IPS-20b (cell line): ENCODE measurements around the gene TMA7.

ENCODE experiments used
- H3K27ac ChIP-seq: one replicate; pipeline ENCODE4 v1.5.1; 2013; ENCODE audit warnings: low read length
- H3K27me3 ChIP-seq: 2 replicates; pipeline ENCODE4 v1.6.1; 2013; ENCODE audit warnings: mild to moderate bottlenecking, low read length, inconsistent platforms; ENCODE audit not compliant: insufficient read depth
- H3K36me3 ChIP-seq: 2 replicates; pipeline ENCODE4 v1.6.1; 2013; ENCODE audit warnings: low read depth, mild to moderate bottlenecking, inconsistent platforms, low read length, moderate library complexity; ENCODE audit not compliant: insufficient read depth
- H3K4me1 ChIP-seq: 2 replicates; pipeline ENCODE4 v1.6.1; 2013; ENCODE audit warnings: mild to moderate bottlenecking, control low read depth, inconsistent platforms, low read length, moderate library complexity; ENCODE audit not compliant: insufficient read depth
- H3K4me3 ChIP-seq: 2 replicates; pipeline ENCODE4 v1.5.1; 2013; ENCODE audit warnings: mild to moderate bottlenecking, low read length, inconsistent platforms
- H3K9ac ChIP-seq: 2 replicates; pipeline ENCODE4 v1.6.1; 2013; ENCODE audit warnings: low read depth, mild to moderate bottlenecking, inconsistent platforms, low read length, moderate library complexity
- H3K9me3 ChIP-seq: 2 replicates; pipeline ENCODE4 v1.6.1; 2013; ENCODE audit warnings: mild to moderate bottlenecking, low read depth, low read length, inconsistent platforms; ENCODE audit not compliant: insufficient read depth

TMA7 gene

DNA sequence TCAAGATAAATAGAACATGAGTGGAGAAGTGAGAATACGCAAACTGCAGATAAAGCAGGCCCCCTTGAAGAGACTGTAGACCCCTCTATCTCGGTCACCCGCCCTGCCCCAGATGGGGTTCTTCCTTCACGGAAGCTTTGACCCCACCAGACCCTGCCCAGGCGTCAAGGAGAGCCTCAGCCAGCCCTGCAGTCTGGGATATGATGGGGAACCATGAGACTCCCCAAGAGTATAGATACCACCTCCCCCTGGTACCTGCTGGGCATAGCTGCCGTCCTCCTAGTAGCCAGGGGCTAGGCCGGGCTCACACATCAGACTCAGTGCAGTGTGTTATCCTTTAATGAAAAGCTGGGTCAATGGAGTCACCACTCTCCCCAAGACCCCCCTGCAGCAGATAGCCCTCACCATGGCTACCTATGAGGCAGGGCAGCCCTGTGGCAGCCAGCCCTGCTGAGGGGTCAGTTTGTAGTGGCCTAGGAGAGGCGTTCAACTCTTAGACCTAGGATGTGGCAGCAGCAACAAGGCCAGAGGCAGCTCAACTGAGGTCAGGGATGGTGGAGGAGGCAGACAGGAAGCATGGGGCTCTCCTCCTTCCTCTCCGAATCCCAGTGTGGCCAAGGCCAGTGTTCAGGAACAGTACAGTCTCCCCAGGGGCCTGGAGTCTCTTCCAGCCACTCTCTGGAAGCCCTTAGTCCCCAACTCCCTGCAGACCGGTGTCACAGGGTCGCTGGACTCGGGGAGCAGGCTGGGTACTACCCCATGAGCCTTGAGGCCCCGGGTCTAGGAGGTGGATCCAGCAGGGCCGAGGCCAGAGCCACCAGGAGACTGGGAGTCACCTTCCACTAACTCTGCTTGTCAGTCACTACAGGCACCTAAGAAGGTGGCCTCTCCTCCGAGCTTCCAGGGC lies 36.3 kb upstream of the TMA7 start:
- Histone ChIP-seq H3K9me3 (no peaks in the 10 kb centered on the region), H3K27me3 (no peaks in the 10 kb centered on the region), H3K4me1 (no peaks in the 10 kb centered on the region), H3K4me3 (no peak overlapping the region), H3K27ac (no peak overlapping the region), H3K9ac (no peak overlapping the region), H3K36me3 (peaks cover 70% of the 10 kb centered on the region)

DNA sequence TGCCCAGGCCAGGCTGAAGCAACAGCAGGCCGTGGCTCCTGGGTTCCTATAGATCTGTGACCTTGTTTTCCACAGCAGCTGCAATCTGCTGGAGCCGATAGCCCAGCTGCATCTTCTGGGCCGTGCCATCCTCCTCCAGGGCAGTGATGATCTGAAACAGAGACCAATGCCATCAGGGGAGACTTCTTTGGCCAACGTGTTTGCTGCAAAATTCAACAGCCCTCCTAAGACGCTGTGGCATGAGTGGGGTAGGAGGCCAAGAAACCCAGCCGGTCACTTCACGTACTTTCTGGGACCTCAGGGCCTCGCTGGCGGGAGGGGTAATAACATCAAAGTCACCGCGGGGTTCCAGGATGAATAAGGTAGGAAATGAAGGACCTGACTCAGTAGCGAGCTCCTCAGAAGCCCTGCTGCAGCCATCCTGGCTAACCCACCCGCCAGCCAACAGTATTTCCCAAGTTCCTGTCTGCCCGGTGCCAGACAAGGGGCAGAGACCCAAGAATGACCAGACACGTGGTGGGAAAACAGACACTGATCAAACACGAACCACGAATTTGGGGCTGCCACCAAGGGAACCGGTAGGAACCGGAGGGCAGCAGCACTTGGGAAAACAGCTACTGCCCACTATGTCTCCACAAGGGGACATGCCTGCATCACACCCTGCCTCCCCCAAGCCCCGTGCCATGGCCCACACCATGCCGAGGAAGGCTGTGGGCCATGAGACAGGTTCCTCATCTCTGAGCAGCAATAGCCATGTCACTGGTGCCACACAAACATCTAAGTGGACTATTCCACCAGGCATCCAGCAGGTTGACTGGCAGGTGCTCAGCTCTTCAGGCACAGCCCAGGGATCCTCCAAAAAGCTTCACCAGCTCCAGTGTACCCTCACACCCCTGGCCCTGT lies 35.4 kb upstream of the TMA7 start:
- no peak overlapping the region for H3K9ac ChIP-seq
- no peak overlapping the region for H3K27ac ChIP-seq
- no peaks in the 10 kb centered on the region for H3K4me1 ChIP-seq
- no peaks in the 10 kb centered on the region for H3K27me3 ChIP-seq
- peaks cover 79% of the 10 kb centered on the region for H3K36me3 ChIP-seq
- no peak overlapping the region for H3K4me3 ChIP-seq
- H3K9me3 ChIP-seq, result no peaks in the 10 kb centered on the region

DNA sequence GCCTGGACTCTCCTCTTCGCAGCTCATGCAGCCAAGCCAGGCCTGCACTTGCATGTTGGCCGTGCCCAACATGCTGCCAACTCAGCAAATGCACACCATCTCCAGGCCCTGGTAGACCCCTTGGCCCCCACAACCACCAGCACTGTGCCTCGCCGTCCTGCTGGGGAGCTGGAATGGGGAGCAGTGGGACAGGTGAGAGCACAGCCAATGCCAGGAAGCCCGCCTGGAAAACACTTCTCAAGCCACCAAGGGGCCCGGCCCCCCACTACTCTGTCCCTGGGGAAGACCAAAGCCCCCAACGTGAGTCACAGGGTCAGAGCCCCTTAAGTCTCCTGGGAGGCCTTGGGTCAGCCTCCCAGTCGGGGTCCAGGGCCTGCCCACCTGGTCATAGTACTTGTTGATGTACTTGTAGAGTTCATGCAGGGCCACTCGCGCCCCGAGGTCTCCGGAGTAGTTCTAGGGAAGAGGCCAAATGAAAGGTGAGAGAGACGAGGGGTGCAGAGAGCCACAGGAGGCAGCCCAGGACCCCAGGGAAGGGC lies 34.6 kb upstream of the TMA7 start:
- H3K4me3 ChIP-seq, result no peak overlapping the region
- H3K9me3 ChIP-seq, result no peaks in the 10 kb centered on the region
- no peak overlapping the region for H3K9ac ChIP-seq
- no peak overlapping the region for H3K27ac ChIP-seq
- H3K4me1 ChIP-seq, result no peaks in the 10 kb centered on the region
- H3K36me3 ChIP-seq, result peaks cover 87% of the 10 kb centered on the region
- no peaks in the 10 kb centered on the region for H3K27me3 ChIP-seq

DNA sequence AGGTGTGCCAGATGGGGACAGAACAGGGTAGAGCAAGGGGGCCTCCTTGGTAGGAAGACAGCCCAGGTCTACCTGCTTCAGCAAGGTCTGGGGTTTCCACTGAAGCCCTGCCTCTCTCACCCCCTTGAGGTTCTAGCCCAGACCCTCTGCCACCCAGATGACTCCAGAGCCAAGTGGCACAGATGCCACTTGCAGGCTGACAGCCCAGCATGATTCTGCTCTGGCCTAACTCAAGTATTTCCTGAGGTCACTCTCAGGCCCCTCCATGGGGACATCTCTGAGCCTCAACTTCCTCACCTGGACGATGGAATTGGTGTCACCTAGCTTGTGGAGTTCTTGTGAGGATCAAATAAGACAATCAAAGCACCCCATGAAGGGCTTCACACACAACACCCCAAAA lies 34.1 kb upstream of the TMA7 start:
- H3K4me1 ChIP-seq, result no peaks in the 10 kb centered on the region
- no peaks in the 10 kb centered on the region for H3K9me3 ChIP-seq
- H3K9ac ChIP-seq, result no peak overlapping the region
- no peak overlapping the region for H3K4me3 ChIP-seq
- no peaks in the 10 kb centered on the region for H3K27me3 ChIP-seq
- H3K36me3 ChIP-seq, result peaks cover 92% of the 10 kb centered on the region
- H3K27ac ChIP-seq, result no peak overlapping the region

DNA sequence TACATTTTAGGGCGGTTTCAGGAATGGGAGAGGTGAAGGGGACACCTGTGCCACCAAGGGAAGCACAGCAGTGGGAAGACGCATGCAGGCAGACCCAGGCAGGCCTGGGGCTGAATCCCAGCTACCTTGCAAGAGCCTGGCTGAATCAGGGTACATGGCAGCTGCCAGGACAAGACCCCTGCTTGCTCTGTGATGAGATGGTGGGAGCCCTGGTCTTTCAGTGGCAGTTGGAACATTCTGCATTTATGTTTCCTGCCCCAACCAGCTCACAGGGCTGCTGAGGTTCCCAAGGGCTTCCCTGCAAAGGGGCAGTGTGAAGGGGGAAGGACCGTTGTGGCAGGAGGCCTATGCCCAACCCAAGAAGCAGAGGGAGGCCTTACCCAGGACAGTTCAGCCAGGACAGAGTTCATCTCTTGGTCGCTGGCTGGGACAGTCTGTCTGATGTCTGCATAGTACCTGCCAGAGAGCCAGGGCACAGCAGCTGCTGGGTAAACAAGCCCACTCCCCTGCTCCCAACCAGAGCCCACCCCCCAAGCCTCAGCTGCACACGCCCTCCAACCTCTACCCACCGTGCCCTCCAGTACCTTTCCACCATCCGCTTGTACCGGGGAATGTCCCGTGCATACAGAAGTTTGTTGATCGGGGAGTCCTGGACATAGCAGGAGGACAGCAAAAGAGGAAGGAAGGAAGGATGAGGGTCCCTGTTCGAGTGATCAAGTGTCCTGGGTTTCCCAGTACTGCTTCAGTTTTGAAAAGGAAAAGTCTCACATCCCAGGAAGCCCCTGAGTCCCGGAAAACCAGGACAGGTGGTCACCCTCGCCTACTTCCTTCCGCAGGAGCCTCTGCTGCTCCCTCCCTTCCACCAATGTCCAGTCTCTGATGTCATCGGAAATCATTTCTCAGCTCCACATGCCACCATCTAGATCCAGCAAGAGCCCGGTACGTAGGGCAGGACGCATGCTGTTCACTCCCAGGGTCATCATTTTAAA lies 33.3 kb upstream of the TMA7 start:
- Histone ChIP-seq H3K9me3 (no peaks in the 10 kb centered on the region), H3K27ac (no peak overlapping the region), H3K27me3 (no peaks in the 10 kb centered on the region), H3K4me3 (no peak overlapping the region), H3K9ac (no peak overlapping the region), H3K4me1 (no peaks in the 10 kb centered on the region), H3K36me3 (peaks cover 97% of the 10 kb centered on the region)

DNA sequence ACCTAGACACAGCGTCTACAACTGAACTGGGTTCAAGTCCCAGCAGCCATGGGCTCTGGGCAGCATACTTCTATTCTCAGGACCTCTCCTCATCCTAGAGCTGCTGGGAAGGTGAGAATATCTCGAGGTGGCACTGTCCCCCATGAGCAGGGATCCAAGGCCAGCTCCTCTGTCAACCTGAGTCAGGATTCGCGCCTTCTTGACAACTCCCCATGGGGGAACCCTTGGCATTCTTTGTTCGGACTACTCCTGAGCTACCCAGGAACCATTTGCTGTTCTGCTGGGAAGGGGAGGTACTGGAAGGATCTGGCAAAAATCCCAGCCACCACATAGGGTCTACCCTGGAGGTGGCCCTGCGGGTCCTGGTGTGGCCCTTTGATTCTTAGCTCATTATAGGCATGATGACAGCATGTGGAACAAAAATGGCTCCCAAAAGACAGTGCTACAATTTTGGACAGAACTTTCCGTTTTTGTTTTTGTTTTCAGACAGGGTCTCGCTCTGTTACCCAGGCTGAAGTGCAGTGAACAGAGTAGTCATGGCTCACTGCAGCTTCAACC lies 32.4 kb upstream of the TMA7 start:
- H3K9me3 ChIP-seq, result no peaks in the 10 kb centered on the region
- no peaks in the 10 kb centered on the region for H3K27me3 ChIP-seq
- no peaks in the 10 kb centered on the region for H3K4me1 ChIP-seq
- H3K4me3 ChIP-seq, result no peak overlapping the region
- no peak overlapping the region for H3K9ac ChIP-seq
- peaks cover 99% of the 10 kb centered on the region for H3K36me3 ChIP-seq
- no peak overlapping the region for H3K27ac ChIP-seq

DNA sequence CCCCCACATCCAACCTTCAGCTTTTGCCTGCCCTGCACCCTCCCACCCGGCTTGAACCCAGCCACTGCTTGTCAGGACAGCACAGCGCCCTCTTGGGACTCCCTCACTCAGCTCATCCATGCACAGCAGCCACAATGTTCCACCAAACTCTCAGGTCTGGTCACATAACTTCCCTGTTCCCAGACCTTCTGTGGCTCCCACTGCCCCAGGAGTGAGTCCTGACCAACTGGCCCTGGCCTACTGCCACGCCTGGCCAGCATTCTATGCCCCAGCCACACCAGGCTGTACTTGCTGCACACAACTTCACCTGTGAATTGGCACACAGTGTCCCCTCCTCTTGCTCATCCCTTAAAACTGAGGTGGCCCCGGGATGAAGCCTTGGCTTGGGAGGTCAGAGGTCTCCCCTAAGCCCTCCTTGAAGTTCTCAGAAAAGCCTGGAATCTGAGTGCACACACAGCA lies 31.2 kb upstream of the TMA7 start:
- H3K27me3 ChIP-seq, result no peaks in the 10 kb centered on the region
- H3K27ac ChIP-seq, result no peak overlapping the region
- H3K9ac ChIP-seq, result no peak overlapping the region
- no peak overlapping the region for H3K4me3 ChIP-seq
- no peaks in the 10 kb centered on the region for H3K4me1 ChIP-seq
- H3K9me3 ChIP-seq, result no peaks in the 10 kb centered on the region
- peaks cover 99% of the 10 kb centered on the region for H3K36me3 ChIP-seq

DNA sequence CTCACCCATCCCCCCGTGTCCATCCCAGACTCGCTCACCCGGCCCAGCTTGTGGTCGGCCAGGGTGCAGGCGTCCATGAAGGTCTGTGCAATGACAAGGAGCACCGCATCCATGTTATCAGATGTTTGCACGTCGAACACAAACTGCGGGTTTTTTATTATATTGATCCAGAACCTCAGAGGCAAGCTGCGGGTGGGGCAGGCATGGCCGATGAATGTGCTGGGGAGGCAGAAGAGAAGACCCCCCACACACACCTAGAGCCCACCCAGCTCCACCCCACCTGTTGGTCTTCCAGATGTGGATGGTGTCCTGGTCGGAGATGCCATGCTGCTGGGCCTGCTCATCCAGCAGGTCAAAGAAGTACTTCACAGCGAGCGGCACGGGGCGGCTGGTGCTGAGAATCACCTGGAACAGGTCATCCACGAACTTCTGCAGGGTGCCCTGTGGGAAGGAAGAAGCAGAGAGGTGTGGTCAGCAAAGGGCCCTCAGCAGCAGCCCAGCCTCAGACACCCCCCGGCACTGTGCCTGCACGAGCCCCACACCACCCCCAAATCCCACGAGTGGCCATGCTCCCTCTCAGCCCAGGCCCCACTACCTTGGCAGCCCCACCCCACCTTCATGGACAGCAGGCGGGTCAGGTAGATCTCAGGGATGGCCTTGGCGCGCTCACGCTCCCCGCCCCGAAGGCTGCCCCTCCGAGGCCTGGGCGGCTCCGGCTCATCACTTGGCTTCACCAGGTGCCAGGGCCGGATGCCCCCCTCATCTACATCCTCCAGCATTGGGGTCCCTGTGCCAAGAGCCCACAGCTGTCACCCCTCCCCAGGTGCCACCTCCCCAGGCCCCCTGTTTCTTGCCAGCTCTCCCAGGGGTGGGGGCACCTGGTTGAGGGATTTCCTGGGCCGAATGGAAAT lies 30.5 kb upstream of the TMA7 start:
- Histone ChIP-seq H3K27ac (no peak overlapping the region), H3K9ac (no peak overlapping the region), H3K27me3 (no peaks in the 10 kb centered on the region), H3K4me1 (no peaks in the 10 kb centered on the region), H3K36me3 (peaks cover 99% of the 10 kb centered on the region), H3K9me3 (no peaks in the 10 kb centered on the region), H3K4me3 (no peak overlapping the region)

DNA sequence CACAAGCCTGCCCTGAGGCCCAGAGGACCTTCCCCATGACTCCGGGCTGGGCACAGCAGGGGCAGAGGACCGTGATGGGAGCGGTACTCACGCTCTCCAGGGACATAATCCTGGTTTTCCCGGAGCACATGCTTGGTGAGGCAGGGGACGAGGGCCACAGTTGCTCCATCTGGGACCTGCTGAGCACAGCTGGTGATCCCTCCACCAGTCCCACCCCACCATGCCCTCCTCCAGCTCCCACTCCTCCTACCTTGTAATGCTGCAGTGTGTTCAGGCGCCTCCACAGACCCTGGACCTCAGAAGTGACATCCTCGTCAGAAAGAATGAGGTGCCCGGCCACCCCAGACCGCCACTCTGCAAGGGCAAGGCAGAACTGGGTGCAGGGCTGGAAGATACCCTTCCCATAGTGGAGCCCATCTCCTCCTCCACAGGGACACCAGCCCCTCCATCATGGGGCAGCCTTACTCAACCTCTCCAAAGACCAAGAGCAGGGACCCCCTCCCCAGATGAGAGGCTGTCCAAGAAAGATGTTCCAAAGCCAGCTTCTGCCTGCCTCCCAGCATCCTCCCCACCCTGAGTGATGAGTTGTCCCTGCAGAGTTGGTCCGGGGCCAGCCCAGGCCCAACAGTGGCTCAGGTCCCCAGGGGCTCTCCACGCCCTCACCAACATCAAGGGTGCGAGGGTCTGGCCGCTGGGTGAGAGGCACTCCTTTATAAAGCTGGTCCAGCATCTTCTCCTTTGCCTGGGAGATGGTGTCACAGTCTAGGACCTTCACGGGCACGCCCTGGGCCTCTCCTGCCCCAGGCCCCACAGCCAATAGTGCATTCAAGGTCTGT lies 29.6 kb upstream of the TMA7 start:
- Histone ChIP-seq H3K27ac (no peak overlapping the region), H3K9ac (no peak overlapping the region), H3K36me3 (peaks cover 99% of the 10 kb centered on the region), H3K9me3 (no peaks in the 10 kb centered on the region), H3K4me1 (no peaks in the 10 kb centered on the region), H3K4me3 (no peak overlapping the region), H3K27me3 (no peaks in the 10 kb centered on the region)
